Endothelial cell of umbilical vein (primary cell): ENCODE results near the gene TRIP13. TPM values are rescaled to one million over a fixed set of nuclear protein-coding genes. Genes with fewer than 3 reads are reported as not detected.

Source experiments
- BruUV-seq: library from RNA; stranded (reverse); fragments of 400-500 nt; replicated peaks from 2 replicates; lab custom pipeline; 2021; lab: Mats Ljungman, UMichigan
- CTCF ChIA-PET: fragments of 300-600, 350-600 bp; sonication (Branson Sonifier 250); formaldehyde crosslinking; loops from one replicate; lab custom pipeline; 2021; ENCODE audit warnings: antibody characterized with exemption, inconsistent platforms; lab: Charles Lee
- POLR2A ChIA-PET: fragments of 300-600, 350-600 bp; sonication (Branson Sonifier 250); formaldehyde crosslinking; loops from one replicate; lab custom pipeline; 2021; ENCODE audit warnings: antibody characterized with exemption, inconsistent platforms; lab: Charles Lee
- DNase-seq: peaks from one replicate; pipeline ENCODE4 v3.0.0-alpha.2; 2011; ENCODE audit warnings: low read depth, low spot score
- FAIRE-seq: peaks from 2 replicates; lab custom pipeline; 2011; peaks lifted over from hg19 to GRCh38; lab: Jason Lieb, UNC
- H2AFZ ChIP-seq: 2 replicates; pipeline ENCODE4 v1.6.0; 2012; ENCODE audit warnings: low read depth, low read length, control low read depth, inconsistent platforms
- H3K27ac ChIP-seq: 2 replicates; pipeline ENCODE4 v1.5.1; 2011; ENCODE audit warnings: low read depth, mild to moderate bottlenecking, control low read depth, low read length, moderate library complexity; ENCODE audit not compliant: insufficient read depth
- H3K27me3 ChIP-seq, 2 experiments: 2 replicates each; pipeline versions ENCODE4 v1.6.0 to v1.6.1; 2011; ENCODE audit warnings: low read length in 2 of 2, mixed read lengths in 1 of 2; ENCODE audit not compliant: control insufficient read depth in 2 of 2, insufficient read depth in 2 of 2
- H3K36me3 ChIP-seq, 2 experiments: 2 replicates in 1 of 2; 3 replicates in 1 of 2; pipeline ENCODE4 v1.5.1; 2011; ENCODE audit warnings: low read length in 2 of 2, mild to moderate bottlenecking in 1 of 2, moderate library complexity in 1 of 2; ENCODE audit not compliant: control insufficient read depth in 2 of 2, insufficient read depth in 2 of 2; ENCODE audit errors: extremely low read depth in 1 of 2
- H3K4me1 ChIP-seq: 3 replicates; pipeline ENCODE4 v1.5.1; 2011; ENCODE audit warnings: mild to moderate bottlenecking, low read length; ENCODE audit not compliant: control insufficient read depth, insufficient read depth; ENCODE audit errors: extremely low read depth
- H3K4me2 ChIP-seq: 2 replicates; pipeline ENCODE4 v1.6.1; 2011; ENCODE audit warnings: low read length, control low read depth, mixed read lengths; ENCODE audit not compliant: insufficient read depth
- H3K4me3 ChIP-seq, 3 experiments: fragments of 200-600 bp in 1 of 3; sonication (generic), shearing (Covaris generic) in 1 of 3; replicated peaks in 1 of 3; 2 replicates each; pipeline ENCODE4 v1.5.1; 2011 to 2016; ENCODE audit warnings: control low read depth in 3 of 3, low read length in 3 of 3, mild to moderate bottlenecking in 2 of 3, inconsistent platforms in 1 of 3, low read depth in 1 of 3, moderate library complexity in 1 of 3; ENCODE audit not compliant: insufficient read depth in 1 of 3
- H3K79me2 ChIP-seq: 2 replicates; pipeline ENCODE4 v1.6.0; 2012; ENCODE audit warnings: low read length, inconsistent platforms; ENCODE audit not compliant: control insufficient read depth, insufficient read depth
- H3K9ac ChIP-seq: replicated peaks from 2 replicates; pipeline ENCODE3; 2011; ENCODE audit warnings: low read length, control low read depth; ENCODE audit not compliant: insufficient read depth; ENCODE audit errors: extremely low read depth
- H3K9me1 ChIP-seq: replicated peaks from 3 replicates; pipeline ENCODE4 v1.6.0; 2011; ENCODE audit warnings: mild to moderate bottlenecking, low read length; ENCODE audit not compliant: control insufficient read depth, insufficient read depth; ENCODE audit errors: extremely low read depth
- H3K9me3 ChIP-seq: replicated peaks from 2 replicates; pipeline ENCODE4 v1.5.1; 2012; ENCODE audit warnings: low read length, inconsistent platforms; ENCODE audit not compliant: control insufficient read depth, insufficient read depth
- H4K20me1 ChIP-seq: replicated peaks from 2 replicates; pipeline ENCODE3; 2011; ENCODE audit warnings: mild to moderate bottlenecking, low read length; ENCODE audit not compliant: control insufficient read depth, insufficient read depth; ENCODE audit errors: extremely low read depth
- EZH2 ChIP-seq: IDR thresholded peaks from 2 replicates; pipeline ENCODE4 v1.6.1; 2012; ENCODE audit warnings: borderline replicate concordance, low read depth, mild to moderate bottlenecking, moderate library complexity, low read length, inconsistent platforms; ENCODE audit not compliant: severe bottlenecking
- FOS ChIP-seq: IDR thresholded peaks from 2 replicates; pipeline ENCODE4 v1.6.1; 2011; ENCODE audit warnings: mild to moderate bottlenecking, low read length, moderate library complexity, borderline replicate concordance; ENCODE audit not compliant: insufficient read depth
- GATA2 ChIP-seq: IDR thresholded peaks from 2 replicates; pipeline ENCODE4 v1.7.0; 2011; ENCODE audit warnings: low read depth, mild to moderate bottlenecking, moderate library complexity, mixed read lengths, low read length; ENCODE audit not compliant: insufficient read length, insufficient read depth
- JUN ChIP-seq: IDR thresholded peaks from 2 replicates; pipeline ENCODE4 v1.6.1; 2011; ENCODE audit warnings: borderline replicate concordance, low read depth; ENCODE audit not compliant: insufficient read length, insufficient read depth
- MYC ChIP-seq: IDR thresholded peaks from one replicate; pipeline ENCODE4 v1.6.1; 2011; ENCODE audit warnings: mild to moderate bottlenecking, low read depth, low read length
- POLR2A ChIP-seq: IDR thresholded peaks from 2 replicates; pipeline ENCODE4 v1.6.1; 2012; ENCODE audit warnings: low read depth, mild to moderate bottlenecking, control low read depth, low read length
- POLR2AphosphoS5 ChIP-seq: IDR thresholded peaks from 2 replicates; pipeline ENCODE4 v1.6.1; 2012; ENCODE audit warnings: low read depth, mild to moderate bottlenecking, control low read depth, low read length, moderate library complexity; ENCODE audit not compliant: insufficient read depth
- dilution Hi-C: fragments of 300-500 bp; cut with MboI; formaldehyde crosslinking; loops from one replicate; pipeline ENCODE4 v1.15.0; 2019; ENCODE audit warnings: low sequenced_read_pairs; ENCODE audit not compliant: extremely low pct_ligation_motif_present
- intact Hi-C: fragments of 100-400 bp; cut with micrococcal nuclease; formaldehyde crosslinking; loops from one replicate; pipeline ENCODE4 v1.10.0; 2022
- polyA plus RNA-seq, 4 experiments: library from polyadenylated mRNA; depleted of rRNA in 3 of 4; stranded (reverse) in 3 of 4; unstranded in 1 of 4; fragments of >200 nt; gene quantifications; 2 replicates each; pipeline versions ENCODE4 v1.2.1 to v1.2.3, GENCODE V29; 2011 to 2012; ENCODE audit warnings: missing spikeins in 1 of 4
- total RNA-seq: library from RNA; stranded (reverse); gene quantifications from 2 replicates; pipeline ENCODE4 v1.2.3, GENCODE V29; 2021
- TF ChIP-seq, protein P1 (sequence below): IDR thresholded peaks from 2 replicates; pipeline ENCODE4 v1.6.1; 2011; ENCODE audit not compliant: insufficient read depth, insufficient read length
- TF ChIP-seq, protein P2 (sequence below), 2 donors: IDR thresholded peaks; 1 replicate in 1 of 2; 2 replicates in 1 of 2; pipeline ENCODE4 v1.5.1; 2011; ENCODE audit warnings: low read length in 2 of 2, mild to moderate bottlenecking in 2 of 2, moderate library complexity in 2 of 2, control low read depth in 1 of 2, inconsistent platforms in 1 of 2, low read depth in 1 of 2; ENCODE audit not compliant: insufficient read depth in 1 of 2; ENCODE audit errors: extremely low read depth in 1 of 2

TRIP13 gene
- total and polyA plus RNA-seq, 2 donors (not counting 3 experiments of a cell fraction or from before 2014, with no cell fraction given) = 17.4 to 39.0 TPM

DNA sequence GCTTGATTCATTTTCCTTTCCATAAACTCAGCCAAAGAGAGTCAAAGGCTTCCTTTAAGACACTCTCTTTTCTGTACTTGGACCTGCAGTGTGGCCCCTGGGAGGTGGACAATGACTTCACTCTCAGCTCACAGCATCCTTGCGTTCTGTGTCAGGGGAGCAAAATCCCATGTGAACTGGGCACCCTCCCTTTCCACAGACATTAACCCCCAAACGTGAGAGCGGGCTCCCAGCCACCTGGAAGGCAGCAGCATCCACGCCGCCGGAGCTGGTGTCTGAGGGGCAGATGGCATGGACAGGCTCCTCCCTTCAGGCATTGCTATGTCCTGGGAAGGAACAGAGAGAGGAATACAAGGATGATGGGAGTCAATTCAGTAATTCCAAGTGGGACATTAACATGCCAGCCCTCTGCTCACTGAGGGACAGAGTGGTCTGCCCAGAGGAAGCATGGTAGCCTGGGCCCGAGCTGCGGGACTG is 39.5 kb downstream of the TRIP13 start:
- no peaks in the 10 kb centered on the region for H3K9me1 ChIP-seq
- no peaks in the 10 kb centered on the region for H3K27me3 ChIP-seq
- no peak overlapping the region for H2AFZ ChIP-seq
- dilution Hi-C loops (no loop called here), intact Hi-C loops (no loop called here)
- H3K9me3 ChIP-seq = no peaks in the 10 kb centered on the region
- no TSS peak for BruUV-seq
- H3K4me2 ChIP-seq = no peak overlapping the region
- TF ChIP-seq JUN (no peak), MYC (no peak), FOS (no peak), POLR2AphosphoS5 (no peak), EZH2 (no peak), GATA2 (no peak), POLR2A (no peak)
- TF ChIP-seq, protein P1, sequence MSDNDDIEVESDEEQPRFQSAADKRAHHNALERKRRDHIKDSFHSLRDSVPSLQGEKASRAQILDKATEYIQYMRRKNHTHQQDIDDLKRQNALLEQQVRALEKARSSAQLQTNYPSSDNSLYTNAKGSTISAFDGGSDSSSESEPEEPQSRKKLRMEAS = no peak
- TF ChIP-seq, protein P2, sequence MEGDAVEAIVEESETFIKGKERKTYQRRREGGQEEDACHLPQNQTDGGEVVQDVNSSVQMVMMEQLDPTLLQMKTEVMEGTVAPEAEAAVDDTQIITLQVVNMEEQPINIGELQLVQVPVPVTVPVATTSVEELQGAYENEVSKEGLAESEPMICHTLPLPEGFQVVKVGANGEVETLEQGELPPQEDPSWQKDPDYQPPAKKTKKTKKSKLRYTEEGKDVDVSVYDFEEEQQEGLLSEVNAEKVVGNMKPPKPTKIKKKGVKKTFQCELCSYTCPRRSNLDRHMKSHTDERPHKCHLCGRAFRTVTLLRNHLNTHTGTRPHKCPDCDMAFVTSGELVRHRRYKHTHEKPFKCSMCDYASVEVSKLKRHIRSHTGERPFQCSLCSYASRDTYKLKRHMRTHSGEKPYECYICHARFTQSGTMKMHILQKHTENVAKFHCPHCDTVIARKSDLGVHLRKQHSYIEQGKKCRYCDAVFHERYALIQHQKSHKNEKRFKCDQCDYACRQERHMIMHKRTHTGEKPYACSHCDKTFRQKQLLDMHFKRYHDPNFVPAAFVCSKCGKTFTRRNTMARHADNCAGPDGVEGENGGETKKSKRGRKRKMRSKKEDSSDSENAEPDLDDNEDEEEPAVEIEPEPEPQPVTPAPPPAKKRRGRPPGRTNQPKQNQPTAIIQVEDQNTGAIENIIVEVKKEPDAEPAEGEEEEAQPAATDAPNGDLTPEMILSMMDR (IDR thresholded peaks at IDR 0.05; ENCODE audit: extremely low read depth in 1 of 2, insufficient read depth in 1 of 2, low read depth in 1 of 2, low read length in 2 of 2) = no peak
- no peak for DNase-seq
- H4K20me1 ChIP-seq = no peaks in the 10 kb centered on the region
- POLR2A ChIA-PET = no interaction called here
- H3K36me3 ChIP-seq = no peaks in the 10 kb centered on the region
- no peak for FAIRE-seq
- H3K4me3 ChIP-seq = no peak overlapping the region
- no peak overlapping the region for H3K27ac ChIP-seq
- CTCF ChIA-PET = interaction anchor here (0.8 to 2.2 kb wide), 5 partner anchors 9 to 242 kb away, joined by 3 to 9 read pairs (median 4); no protein-coding TSS in a partner anchor
- H3K4me1 ChIP-seq = no peaks in the 10 kb centered on the region
- H3K79me2 ChIP-seq = no peaks in the 10 kb centered on the region
- no peak overlapping the region for H3K9ac ChIP-seq
